Peyer's patch (tissue), 4 donors: ENCODE results near the gene CACNG1.

Experiments
- CTCF ChIP-seq, 6 experiments: fragments of 450-650 bp in 4 of 6; fragments of 200-600 bp in 2 of 6; sonication (generic) in 1 of 6; IDR thresholded peaks; one replicate each; pipeline ENCODE4 v1.5.1; 2017 to 2019; ENCODE audit warnings: antibody characterized with exemption in 6 of 6, mild to moderate bottlenecking in 3 of 6, moderate library complexity in 1 of 6
- POLR2A ChIP-seq, 2 donors: fragments of 450-650 bp; IDR thresholded peaks; one replicate each; pipeline ENCODE4 v1.5.1; 2017; ENCODE audit warnings: antibody characterized with exemption in 2 of 2, mild to moderate bottlenecking in 2 of 2, moderate library complexity in 2 of 2

DNA sequence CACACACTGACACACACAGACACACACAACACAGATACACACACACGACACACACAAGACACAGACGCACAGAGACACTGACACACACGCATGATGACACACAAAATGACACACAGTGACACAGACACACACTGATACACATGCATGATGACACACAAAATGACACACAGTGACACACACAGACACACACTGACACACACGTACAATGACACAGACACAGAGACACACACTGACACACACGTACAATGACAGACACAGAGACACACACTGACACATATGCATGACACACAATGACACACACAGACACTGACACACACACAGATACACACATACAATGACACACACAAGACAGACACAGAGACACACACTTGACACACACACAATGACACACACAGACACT lies 10.3 kb downstream of the CACNG1 start:
- TF ChIP-seq CTCF (IDR thresholded peaks at IDR 0.05) (no peak), POLR2A (IDR thresholded peaks at IDR 0.05) (no peak)
